HCT116 (cell line): ENCODE results near the gene CRLF1.

Experiments used
- POLR2A ChIP-seq: IDR thresholded peaks from 2 replicates; pipeline ENCODE4 v1.7.0; 2011; ENCODE audit warnings: borderline replicate concordance; ENCODE audit not compliant: insufficient read depth, insufficient read length; ENCODE audit errors: extremely low read depth
- SP1 ChIP-seq: IDR thresholded peaks from 2 replicates; pipeline ENCODE4 v1.6.1; 2012; ENCODE audit warnings: low read depth
- TF ChIP-seq, protein P1 (sequence below), 3 experiments: fragments of 200-600 bp in 1 of 3; sonication (generic) in 1 of 3; IDR thresholded peaks in 2 of 3; conservative IDR thresholded peaks in 1 of 3; 2 replicates each; pipeline ENCODE4 v1.5.1; 2012 to 2017; ENCODE audit warnings: low read depth in 2 of 3, low read length in 2 of 3, antibody characterized with exemption in 1 of 3, borderline replicate concordance in 1 of 3, control low read depth in 1 of 3, mild to moderate bottlenecking in 1 of 3, mixed read lengths in 1 of 3, mixed run types in 1 of 3, moderate library complexity in 1 of 3; ENCODE audit not compliant: insufficient read depth in 1 of 3
- TF ChIP-seq, protein P2 (sequence below): IDR thresholded peaks from 2 replicates; pipeline ENCODE4 v1.6.1; 2012

DNA sequence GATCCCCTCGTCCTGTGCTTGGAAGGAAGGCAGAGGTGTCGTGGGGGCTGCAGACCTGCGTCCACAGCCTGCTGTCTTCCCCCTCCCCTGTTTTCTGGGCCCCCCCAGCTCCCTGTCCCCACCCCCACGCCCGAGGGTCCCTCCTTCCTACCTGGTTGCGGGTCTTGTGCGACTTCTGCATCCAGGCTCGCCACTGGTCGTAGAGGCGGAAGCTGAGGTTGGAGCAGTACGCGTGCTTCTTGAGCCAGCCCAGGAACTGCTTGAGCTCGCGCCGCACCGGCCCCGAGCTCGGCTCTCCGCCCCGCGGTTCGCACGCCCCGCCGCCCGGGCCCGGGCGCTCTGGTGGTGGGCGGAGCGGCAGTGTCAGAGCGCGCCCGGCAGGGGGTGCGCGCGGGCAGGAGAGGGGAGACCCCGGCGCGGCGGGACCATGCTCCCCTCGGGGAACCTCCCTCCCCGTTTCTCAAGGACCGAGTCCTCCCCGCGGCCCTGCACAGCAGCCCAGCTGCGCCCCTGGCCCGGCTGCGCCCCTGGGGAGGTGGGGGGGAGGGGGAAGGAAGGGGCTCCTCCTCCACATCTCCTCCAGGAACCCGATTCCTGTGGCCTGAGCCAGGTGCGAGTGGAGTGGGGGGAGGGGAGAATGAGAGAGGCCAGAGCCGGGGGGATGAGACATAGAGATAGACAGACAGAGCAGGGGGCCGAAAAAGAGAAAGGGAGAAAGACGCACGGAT, 12.3 kb downstream of the CRLF1 start:
- TF ChIP-seq POLR2A (peak; percentile 30), SP1 (no peak)
- TF ChIP-seq, protein P1, sequence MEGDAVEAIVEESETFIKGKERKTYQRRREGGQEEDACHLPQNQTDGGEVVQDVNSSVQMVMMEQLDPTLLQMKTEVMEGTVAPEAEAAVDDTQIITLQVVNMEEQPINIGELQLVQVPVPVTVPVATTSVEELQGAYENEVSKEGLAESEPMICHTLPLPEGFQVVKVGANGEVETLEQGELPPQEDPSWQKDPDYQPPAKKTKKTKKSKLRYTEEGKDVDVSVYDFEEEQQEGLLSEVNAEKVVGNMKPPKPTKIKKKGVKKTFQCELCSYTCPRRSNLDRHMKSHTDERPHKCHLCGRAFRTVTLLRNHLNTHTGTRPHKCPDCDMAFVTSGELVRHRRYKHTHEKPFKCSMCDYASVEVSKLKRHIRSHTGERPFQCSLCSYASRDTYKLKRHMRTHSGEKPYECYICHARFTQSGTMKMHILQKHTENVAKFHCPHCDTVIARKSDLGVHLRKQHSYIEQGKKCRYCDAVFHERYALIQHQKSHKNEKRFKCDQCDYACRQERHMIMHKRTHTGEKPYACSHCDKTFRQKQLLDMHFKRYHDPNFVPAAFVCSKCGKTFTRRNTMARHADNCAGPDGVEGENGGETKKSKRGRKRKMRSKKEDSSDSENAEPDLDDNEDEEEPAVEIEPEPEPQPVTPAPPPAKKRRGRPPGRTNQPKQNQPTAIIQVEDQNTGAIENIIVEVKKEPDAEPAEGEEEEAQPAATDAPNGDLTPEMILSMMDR (IDR thresholded peaks at IDR 0.05 in 2 of 3, conservative IDR thresholded peaks at IDR 0.05 in 1 of 3; ENCODE audit: borderline replicate concordance in 1 of 3, insufficient read depth in 1 of 3, low read depth in 2 of 3, low read length in 2 of 3): peak; percentile 42 to 77 (median 76); a peak in 5 of 6 replicates
- TF ChIP-seq, protein P2, sequence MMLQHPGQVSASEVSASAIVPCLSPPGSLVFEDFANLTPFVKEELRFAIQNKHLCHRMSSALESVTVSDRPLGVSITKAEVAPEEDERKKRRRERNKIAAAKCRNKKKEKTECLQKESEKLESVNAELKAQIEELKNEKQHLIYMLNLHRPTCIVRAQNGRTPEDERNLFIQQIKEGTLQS: no peak
